ENCODE measurements around the gene KDM5B.
A peak's percentile ranks its signal among the peaks of the same experiment; 100 is the strongest.

KDM5B gene

GRCh38 chr1:202706851-202707250 is 101.4 kb downstream of the KDM5B start:
- DNase-seq (ENCODE audit: insufficient read length), result no peak
- TF ChIP-seq POLR2AphosphoS5 (IDR thresholded peaks at IDR 0.05; ENCODE audit: low read depth, low read length), result no peak
- TF ChIP-seq TAF1 (IDR thresholded peaks at IDR 0.05; ENCODE audit: borderline replicate concordance, low read depth, low read length), result no peak
- no peak for TF ChIP-seq POLR2A (IDR thresholded peaks at IDR 0.05; ENCODE audit: low read depth, low read length)
- no peak for FAIRE-seq

GRCh38 chr1:202704601-202705000 is 103.6 kb downstream of the KDM5B start:
- no peak for TF ChIP-seq TAF1 (IDR thresholded peaks at IDR 0.05; ENCODE audit: borderline replicate concordance, low read depth, low read length)
- no peak for TF ChIP-seq POLR2A (IDR thresholded peaks at IDR 0.05; ENCODE audit: low read depth, low read length)
- TF ChIP-seq POLR2AphosphoS5 (IDR thresholded peaks at IDR 0.05; ENCODE audit: low read depth, low read length), result no peak
- no peak for FAIRE-seq
- no peak for DNase-seq (ENCODE audit: insufficient read length)

- DNase-seq (ENCODE audit: insufficient read length), result no peak
- FAIRE-seq, result no peak
- TF ChIP-seq POLR2AphosphoS5 (IDR thresholded peaks at IDR 0.05; ENCODE audit: low read depth, low read length) (no peak), POLR2A (IDR thresholded peaks at IDR 0.05; ENCODE audit: low read depth, low read length) (no peak), TAF1 (IDR thresholded peaks at IDR 0.05; ENCODE audit: borderline replicate concordance, low read depth, low read length) (no peak)
These were observed 105.0 kb downstream of the KDM5B start for GRCh38 chr1:202703191-202703590.

GRCh38 chr1:202702088-202702487 is 106.1 kb downstream of the KDM5B start:
- TF ChIP-seq TAF1 (IDR thresholded peaks at IDR 0.05; ENCODE audit: borderline replicate concordance, low read depth, low read length), result no peak
- FAIRE-seq (no peak), DNase-seq (ENCODE audit: insufficient read length) (no peak)

GRCh38 chr1:202701200-202701599 is 107.0 kb downstream of the KDM5B start:
- no peak for TF ChIP-seq POLR2AphosphoS5 (IDR thresholded peaks at IDR 0.05; ENCODE audit: low read depth, low read length)
- no peak for TF ChIP-seq POLR2A (IDR thresholded peaks at IDR 0.05; ENCODE audit: low read depth, low read length)
- no peak for TF ChIP-seq TAF1 (IDR thresholded peaks at IDR 0.05; ENCODE audit: borderline replicate concordance, low read depth, low read length)
- no peak for DNase-seq (ENCODE audit: insufficient read length)
- FAIRE-seq, result no peak

GRCh38 chr1:202700061-202700460 is 108.2 kb downstream of the KDM5B start:
- FAIRE-seq (no peak), DNase-seq (ENCODE audit: insufficient read length) (no peak)
- TF ChIP-seq POLR2A (IDR thresholded peaks at IDR 0.05; ENCODE audit: low read depth, low read length), result no peak
- no peak for TF ChIP-seq TAF1 (IDR thresholded peaks at IDR 0.05; ENCODE audit: borderline replicate concordance, low read depth, low read length)

- TF ChIP-seq POLR2A (IDR thresholded peaks at IDR 0.05; ENCODE audit: low read depth, low read length), result no peak
- no peak for TF ChIP-seq POLR2AphosphoS5 (IDR thresholded peaks at IDR 0.05; ENCODE audit: low read depth, low read length)
- no peak for TF ChIP-seq TAF1 (IDR thresholded peaks at IDR 0.05; ENCODE audit: borderline replicate concordance, low read depth, low read length)
- DNase-seq (ENCODE audit: insufficient read length), result no peak
- no peak for FAIRE-seq
These were observed 109.9 kb downstream of the KDM5B start for GRCh38 chr1:202698276-202698675.

- DNase-seq (ENCODE audit: insufficient read length), result no peak
- TF ChIP-seq POLR2A (IDR thresholded peaks at IDR 0.05; ENCODE audit: low read depth, low read length) (no peak), POLR2AphosphoS5 (IDR thresholded peaks at IDR 0.05; ENCODE audit: low read depth, low read length) (no peak), TAF1 (IDR thresholded peaks at IDR 0.05; ENCODE audit: borderline replicate concordance, low read depth, low read length) (no peak)
These were observed 111.2 kb downstream of the KDM5B start for GRCh38 chr1:202697038-202697437.

GRCh38 chr1:202694314-202694713 is 113.9 kb downstream of the KDM5B start:
- no peak for FAIRE-seq
- DNase-seq (ENCODE audit: insufficient read length), result no peak
- TF ChIP-seq POLR2A (IDR thresholded peaks at IDR 0.05; ENCODE audit: low read depth, low read length) (no peak), POLR2AphosphoS5 (IDR thresholded peaks at IDR 0.05; ENCODE audit: low read depth, low read length) (no peak), TAF1 (IDR thresholded peaks at IDR 0.05; ENCODE audit: borderline replicate concordance, low read depth, low read length) (no peak)

More at GRCh38 chr1:202697038-202697437, 111.2 kb downstream of the KDM5B start:
- FAIRE-seq, result no peak

- TF ChIP-seq POLR2A (IDR thresholded peaks at IDR 0.05; ENCODE audit: low read depth, low read length) (no peak), TAF1 (IDR thresholded peaks at IDR 0.05; ENCODE audit: borderline replicate concordance, low read depth, low read length) (no peak), POLR2AphosphoS5 (IDR thresholded peaks at IDR 0.05; ENCODE audit: low read depth, low read length) (no peak)
- peak; percentile 40 for DNase-seq (ENCODE audit: insufficient read length)
- FAIRE-seq, result no peak
These were observed 115.2 kb downstream of the KDM5B start for GRCh38 chr1:202692959-202693555.

- FAIRE-seq, result no peak
- no peak for TF ChIP-seq POLR2AphosphoS5 (IDR thresholded peaks at IDR 0.05; ENCODE audit: low read depth, low read length)
- no peak for TF ChIP-seq TAF1 (IDR thresholded peaks at IDR 0.05; ENCODE audit: borderline replicate concordance, low read depth, low read length)
- no peak for TF ChIP-seq POLR2A (IDR thresholded peaks at IDR 0.05; ENCODE audit: low read depth, low read length)
These were observed 116.4 kb downstream of the KDM5B start for GRCh38 chr1:202691816-202692215.

GRCh38 chr1:202689493-202690342 is 118.5 kb downstream of the KDM5B start:
- no peak for FAIRE-seq
- DNase-seq (ENCODE audit: insufficient read length), result no peak
- TF ChIP-seq TAF1 (IDR thresholded peaks at IDR 0.05; ENCODE audit: borderline replicate concordance, low read depth, low read length) (no peak), POLR2AphosphoS5 (IDR thresholded peaks at IDR 0.05; ENCODE audit: low read depth, low read length) (no peak), POLR2A (IDR thresholded peaks at IDR 0.05; ENCODE audit: low read depth, low read length) (no peak)

More at GRCh38 chr1:202691816-202692215, 116.4 kb downstream of the KDM5B start:
- no peak for DNase-seq (ENCODE audit: insufficient read length)

Data from GM12892 (cell line).